PFSK-1 (cell line): ENCODE data around the gene ARSA. TPM values are rescaled to one million over a fixed set of nuclear protein-coding genes. Genes with fewer than 3 reads are reported as not detected.

ENCODE experiments used
- FOXP2 ChIP-seq: optimal IDR thresholded peaks from 2 replicates; pipeline ENCODE3; 2011; ENCODE audit warnings: borderline replicate concordance, control low read depth, inconsistent platforms; ENCODE audit not compliant: insufficient read depth; ENCODE audit errors: extremely low read length, extremely low read depth
- POLR2AphosphoS5 ChIP-seq: IDR thresholded peaks from 2 replicates; pipeline ENCODE4 v1.6.1; 2012; ENCODE audit warnings: low read depth, mild to moderate bottlenecking, control low read depth, low read length, moderate library complexity
- SIN3A ChIP-seq: IDR thresholded peaks from 2 replicates; pipeline ENCODE4 v1.6.1; 2012; ENCODE audit warnings: mild to moderate bottlenecking, low read length, moderate library complexity, borderline replicate concordance; ENCODE audit not compliant: insufficient read depth
- TAF1 ChIP-seq: IDR thresholded peaks from 2 replicates; pipeline ENCODE4 v1.6.1; 2012; ENCODE audit warnings: low read length, control low read depth, borderline replicate concordance; ENCODE audit not compliant: insufficient read depth
- polyA plus RNA-seq: library from polyadenylated mRNA; unstranded; fragments of >200 nt; gene quantifications from one replicate; pipeline ENCODE4 v1.2.1, GENCODE V29; 2012; ENCODE audit warnings: low read depth, missing spikeins; ENCODE audit not compliant: insufficient read length
- TF ChIP-seq, protein P1 (sequence below), 2 experiments: IDR thresholded peaks; 2 replicates each; pipeline versions ENCODE4 v1.6.1 to v1.8.0; 2011 to 2012; ENCODE audit warnings: low read depth in 2 of 2, low read length in 2 of 2, control low read depth in 1 of 2, inconsistent platforms in 1 of 2, mild to moderate bottlenecking in 1 of 2, moderate library complexity in 1 of 2; ENCODE audit not compliant: insufficient read depth in 1 of 2

The ARSA gene
- polyA plus RNA-seq: 28.0 TPM

- TF ChIP-seq FOXP2: peak; percentile 73
- no peak for TF ChIP-seq SIN3A
- peak; percentile 72 for TF ChIP-seq POLR2AphosphoS5
- TF ChIP-seq, protein P1, sequence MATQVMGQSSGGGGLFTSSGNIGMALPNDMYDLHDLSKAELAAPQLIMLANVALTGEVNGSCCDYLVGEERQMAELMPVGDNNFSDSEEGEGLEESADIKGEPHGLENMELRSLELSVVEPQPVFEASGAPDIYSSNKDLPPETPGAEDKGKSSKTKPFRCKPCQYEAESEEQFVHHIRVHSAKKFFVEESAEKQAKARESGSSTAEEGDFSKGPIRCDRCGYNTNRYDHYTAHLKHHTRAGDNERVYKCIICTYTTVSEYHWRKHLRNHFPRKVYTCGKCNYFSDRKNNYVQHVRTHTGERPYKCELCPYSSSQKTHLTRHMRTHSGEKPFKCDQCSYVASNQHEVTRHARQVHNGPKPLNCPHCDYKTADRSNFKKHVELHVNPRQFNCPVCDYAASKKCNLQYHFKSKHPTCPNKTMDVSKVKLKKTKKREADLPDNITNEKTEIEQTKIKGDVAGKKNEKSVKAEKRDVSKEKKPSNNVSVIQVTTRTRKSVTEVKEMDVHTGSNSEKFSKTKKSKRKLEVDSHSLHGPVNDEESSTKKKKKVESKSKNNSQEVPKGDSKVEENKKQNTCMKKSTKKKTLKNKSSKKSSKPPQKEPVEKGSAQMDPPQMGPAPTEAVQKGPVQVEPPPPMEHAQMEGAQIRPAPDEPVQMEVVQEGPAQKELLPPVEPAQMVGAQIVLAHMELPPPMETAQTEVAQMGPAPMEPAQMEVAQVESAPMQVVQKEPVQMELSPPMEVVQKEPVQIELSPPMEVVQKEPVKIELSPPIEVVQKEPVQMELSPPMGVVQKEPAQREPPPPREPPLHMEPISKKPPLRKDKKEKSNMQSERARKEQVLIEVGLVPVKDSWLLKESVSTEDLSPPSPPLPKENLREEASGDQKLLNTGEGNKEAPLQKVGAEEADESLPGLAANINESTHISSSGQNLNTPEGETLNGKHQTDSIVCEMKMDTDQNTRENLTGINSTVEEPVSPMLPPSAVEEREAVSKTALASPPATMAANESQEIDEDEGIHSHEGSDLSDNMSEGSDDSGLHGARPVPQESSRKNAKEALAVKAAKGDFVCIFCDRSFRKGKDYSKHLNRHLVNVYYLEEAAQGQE (IDR thresholded peaks at IDR 0.05; ENCODE audit: insufficient read depth in 1 of 2, low read depth in 2 of 2, low read length in 2 of 2): no peak
- peak; percentile 71; the same call in 1 of the 2 replicates for TF ChIP-seq TAF1
Measured at GRCh38 chr22:50627642-50628542, at the start of gene ARSA. Gene ARSA (minus strand): TSS chr22:50628152. CDS start chr22:50627779, 373 bp downstream.

DNA sequence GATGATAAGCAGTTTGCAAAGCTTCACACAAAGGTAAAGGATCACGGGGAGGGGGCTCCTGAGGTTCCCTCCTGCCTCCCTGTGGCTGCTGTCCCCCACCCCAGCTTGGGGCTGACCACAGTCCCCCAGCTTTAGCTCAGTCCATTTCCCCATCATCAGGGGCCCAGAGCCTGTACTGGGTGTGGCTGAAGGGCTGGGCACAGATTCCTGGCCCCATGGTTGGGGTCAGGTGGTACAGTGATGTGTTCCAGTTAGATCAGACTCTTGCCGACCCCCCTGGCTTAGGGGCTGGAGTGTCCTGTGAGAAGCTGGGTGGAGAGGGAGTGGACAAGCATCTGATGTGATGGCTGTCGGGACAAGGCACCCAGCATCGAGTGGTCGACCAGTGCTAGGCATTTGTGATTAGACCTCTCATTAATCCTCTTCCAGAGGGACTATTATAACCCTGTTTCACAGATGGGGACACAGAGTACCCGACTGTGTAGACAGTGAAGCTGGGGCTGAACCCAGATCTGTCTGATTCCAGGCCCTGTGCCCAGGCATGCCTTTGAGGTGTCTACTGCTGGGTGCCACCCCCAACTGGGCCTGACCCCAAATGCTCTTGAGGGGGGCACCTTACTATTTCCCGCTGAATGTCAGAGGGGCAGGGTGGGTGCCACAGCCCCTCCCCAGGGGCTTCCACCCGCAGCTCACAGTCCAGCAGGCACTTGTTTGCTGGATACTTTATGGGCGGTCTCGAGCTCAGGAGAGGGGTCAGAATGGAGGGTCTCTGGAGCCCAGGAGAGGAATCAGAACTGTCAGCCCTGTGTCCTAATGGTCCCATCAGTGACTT is 48.9 kb upstream of the ARSA start:
- TF ChIP-seq FOXP2 (no peak), SIN3A (no peak), TAF1 (no peak), POLR2AphosphoS5 (no peak)
- TF ChIP-seq, protein P1 (IDR thresholded peaks at IDR 0.05; ENCODE audit: insufficient read depth in 1 of 2, low read depth in 2 of 2, low read length in 2 of 2): no peak

DNA sequence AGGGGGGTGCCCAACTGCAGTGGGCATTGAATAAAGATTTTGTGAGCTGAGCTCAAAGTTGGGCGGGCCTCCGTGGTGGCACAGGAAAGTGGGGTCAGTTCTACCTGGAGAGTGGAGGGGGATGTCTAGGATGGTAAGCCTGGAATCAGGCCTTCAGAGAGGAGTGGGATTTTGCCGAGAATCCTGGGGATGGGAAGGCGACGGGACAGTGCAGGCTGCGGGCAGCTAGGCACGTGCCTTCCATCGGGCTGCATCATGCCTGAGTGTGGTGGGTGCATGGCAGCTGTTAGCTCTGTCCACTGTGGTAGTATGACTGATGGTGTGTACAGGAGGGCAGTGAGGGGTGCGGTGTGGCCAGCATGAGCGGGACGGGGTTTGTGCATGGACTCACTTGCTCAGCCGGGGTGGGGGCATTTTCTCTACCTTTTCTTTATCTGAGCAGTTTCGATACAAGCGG is 48.3 kb upstream of the ARSA start:
- TF ChIP-seq, protein P1 (IDR thresholded peaks at IDR 0.05; ENCODE audit: insufficient read depth in 1 of 2, low read depth in 2 of 2, low read length in 2 of 2): no peak
- TF ChIP-seq TAF1 (no peak), POLR2AphosphoS5 (no peak), FOXP2 (no peak), SIN3A (no peak)

DNA sequence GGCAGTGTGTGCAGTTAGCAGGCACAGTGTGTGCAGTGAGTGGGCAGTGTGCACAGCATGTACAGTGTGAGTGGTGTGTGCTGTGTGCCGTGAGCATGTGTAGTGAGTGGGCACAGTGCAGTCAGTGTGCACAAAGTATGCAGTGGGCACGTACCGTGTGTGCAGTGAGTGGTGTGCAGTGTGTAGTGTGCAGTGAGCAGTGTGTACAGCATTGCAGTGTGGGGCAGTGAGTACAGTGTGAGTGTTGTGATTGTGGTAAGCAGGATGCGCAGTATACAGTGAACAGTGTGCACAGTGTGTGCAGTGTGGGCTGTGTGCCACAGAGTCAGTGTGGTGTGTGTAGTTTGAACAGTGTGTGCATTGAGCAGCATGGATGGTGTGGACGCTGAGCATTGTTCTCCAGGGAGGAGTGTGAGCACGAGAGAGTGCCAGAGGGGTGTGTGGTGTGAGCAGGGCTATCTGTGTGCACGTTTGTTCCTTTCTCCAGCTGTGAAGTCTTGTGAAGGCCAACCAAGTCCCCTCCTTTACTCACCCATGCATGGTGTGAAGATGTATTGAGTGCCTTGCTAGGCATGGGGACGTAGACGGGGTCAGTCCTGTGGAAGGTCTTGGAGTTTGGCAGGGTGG is 47.7 kb upstream of the ARSA start:
- TF ChIP-seq FOXP2: no peak
- no peak for TF ChIP-seq POLR2AphosphoS5
- TF ChIP-seq TAF1: no peak
- TF ChIP-seq SIN3A: no peak
- TF ChIP-seq, protein P1 (IDR thresholded peaks at IDR 0.05; ENCODE audit: insufficient read depth in 1 of 2, low read depth in 2 of 2, low read length in 2 of 2): no peak
